Measurements from ENCODE around the gene FABP3. TPM values are rescaled to one million over a fixed set of nuclear protein-coding genes. Genes with fewer than 3 reads are reported as not detected.

FABP3 gene
- 100 to 1,000 TPM; 132 to 142 TPM for total RNA-seq
- long read RNA-seq, donor 1, transcript FABP3-201 (4 exons, 725 nt) = major isoform, 23 of 39 reads
- long read RNA-seq, donor 1, partial matches to known transcripts = 0 of 39 reads
- long read RNA-seq, donor 1, other reads (novel, unspliced or antisense) = 15 of 39 reads
- long read RNA-seq, donor 2, transcript FABP3-201 (4 exons, 725 nt) = major isoform, 94 of 213 reads
- long read RNA-seq, donor 2, partial matches to known transcripts = 3 of 213 reads
- long read RNA-seq, donor 2, other reads (novel, unspliced or antisense) = 116 of 213 reads

DNA sequence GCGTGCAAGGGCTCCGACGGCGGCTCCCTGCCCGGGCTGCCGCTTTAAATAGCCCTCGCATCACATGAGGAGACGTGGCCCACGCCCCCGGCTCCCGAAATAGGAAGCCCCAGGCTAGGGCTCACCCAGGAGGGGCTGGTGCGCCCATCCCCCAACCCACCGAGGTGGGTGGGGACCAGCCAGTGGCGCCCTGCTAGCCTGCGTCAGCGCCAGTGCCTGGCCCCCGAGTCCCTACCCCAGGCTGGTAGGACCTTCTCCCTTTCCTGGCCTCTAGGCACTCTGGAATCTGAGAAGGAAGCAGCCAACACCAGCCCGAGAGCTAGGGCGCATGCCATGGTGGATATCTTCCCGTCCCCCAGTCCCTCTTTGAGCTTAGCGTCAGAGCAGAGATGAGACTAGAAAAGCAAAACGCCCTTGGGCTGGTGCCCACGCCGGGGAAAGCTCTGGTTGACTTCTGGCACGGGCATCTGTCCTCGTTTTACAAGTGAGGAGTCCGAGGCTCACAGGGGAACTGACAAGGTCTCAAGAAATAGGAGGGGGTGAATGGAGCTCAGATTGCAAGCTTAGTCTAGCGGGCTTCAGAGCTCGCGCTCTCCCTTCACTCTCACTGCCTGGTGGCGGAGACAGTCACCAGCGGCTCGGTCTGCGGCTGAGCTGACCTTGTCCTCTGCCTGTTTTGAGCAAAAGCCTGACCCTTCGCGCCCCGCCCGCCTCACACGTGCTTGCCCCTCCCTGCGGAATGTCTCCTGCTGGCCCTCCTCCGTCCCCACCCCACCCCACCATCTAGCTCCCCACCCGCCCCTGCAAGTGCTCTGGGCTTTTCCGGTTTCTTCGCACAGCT, at the start of gene FABP3:
TSS of gene FABP3 (minus strand) at position 21 of the 841 bp plus-strand sequence. CDS start 62 bp downstream, outside the sequence.
- DNase-seq (ENCODE audit: low spot score) = peak; percentile 92
- intact Hi-C loops (cut with DNase I) = no loop called here

DNA sequence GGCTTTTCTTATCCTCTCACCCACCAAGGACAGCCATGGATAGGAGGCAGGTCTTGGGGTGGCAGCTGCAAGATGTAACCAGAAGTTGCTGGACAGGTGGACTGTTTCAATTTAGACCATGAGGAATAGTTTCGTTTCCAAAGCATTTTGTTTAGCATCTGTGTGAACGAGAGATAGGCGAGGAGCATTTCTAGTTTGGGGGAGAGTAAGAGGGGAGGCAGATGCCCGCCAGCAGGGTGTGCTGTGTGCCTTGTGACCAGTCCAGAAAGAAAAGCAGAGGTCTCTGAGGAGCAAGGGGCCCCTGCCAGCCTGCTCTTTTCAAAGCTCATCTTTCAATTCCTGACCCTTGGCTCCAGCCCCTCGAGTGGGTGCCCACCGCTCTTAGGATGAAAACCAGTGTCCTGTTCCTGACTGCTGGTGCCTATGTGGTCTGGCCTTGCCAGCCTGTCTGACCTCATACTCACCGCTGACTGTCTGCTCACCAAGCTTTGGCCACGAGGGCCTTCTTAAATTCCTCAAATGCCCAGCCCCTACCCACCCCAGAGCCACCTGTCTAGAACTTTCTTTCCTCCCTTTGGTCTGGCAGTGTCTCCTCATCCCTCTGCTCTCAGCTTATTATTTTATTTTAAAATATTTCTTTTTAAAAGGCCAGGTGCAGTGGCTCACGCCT, 48.6 kb upstream of the FABP3 start:
- DNase-seq (ENCODE audit: low spot score) = no peak
- intact Hi-C loops (cut with DNase I) = loop anchor here (5.0 to 10.0 kb wide), 2 partner anchors 237 to 239 kb away; no protein-coding TSS in a partner anchor

DNA sequence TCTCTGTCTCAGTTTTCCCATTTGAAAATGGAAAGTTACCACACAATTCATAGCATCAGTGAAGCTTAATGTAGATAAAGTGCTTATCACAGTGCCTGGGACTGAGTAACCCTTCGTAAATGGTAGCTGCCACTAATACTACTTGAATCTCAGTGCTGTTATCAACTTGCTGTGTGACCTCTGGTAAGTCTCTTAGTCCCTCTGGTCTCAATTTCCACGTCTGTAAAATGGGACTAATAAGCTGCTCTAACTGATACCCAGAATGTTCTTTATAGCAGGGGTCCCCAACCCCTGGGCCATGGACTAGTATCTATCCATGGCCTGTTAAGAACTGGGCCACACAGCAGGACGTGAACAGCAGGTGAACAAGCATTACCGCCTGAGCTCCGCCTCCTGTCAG, 47.8 kb upstream of the FABP3 start:
- no peak for DNase-seq (ENCODE audit: low spot score)
- intact Hi-C loops (cut with DNase I) = loop anchor here (5.0 to 10.0 kb wide), 2 partner anchors 236 to 238 kb away; no protein-coding TSS in a partner anchor

DNA sequence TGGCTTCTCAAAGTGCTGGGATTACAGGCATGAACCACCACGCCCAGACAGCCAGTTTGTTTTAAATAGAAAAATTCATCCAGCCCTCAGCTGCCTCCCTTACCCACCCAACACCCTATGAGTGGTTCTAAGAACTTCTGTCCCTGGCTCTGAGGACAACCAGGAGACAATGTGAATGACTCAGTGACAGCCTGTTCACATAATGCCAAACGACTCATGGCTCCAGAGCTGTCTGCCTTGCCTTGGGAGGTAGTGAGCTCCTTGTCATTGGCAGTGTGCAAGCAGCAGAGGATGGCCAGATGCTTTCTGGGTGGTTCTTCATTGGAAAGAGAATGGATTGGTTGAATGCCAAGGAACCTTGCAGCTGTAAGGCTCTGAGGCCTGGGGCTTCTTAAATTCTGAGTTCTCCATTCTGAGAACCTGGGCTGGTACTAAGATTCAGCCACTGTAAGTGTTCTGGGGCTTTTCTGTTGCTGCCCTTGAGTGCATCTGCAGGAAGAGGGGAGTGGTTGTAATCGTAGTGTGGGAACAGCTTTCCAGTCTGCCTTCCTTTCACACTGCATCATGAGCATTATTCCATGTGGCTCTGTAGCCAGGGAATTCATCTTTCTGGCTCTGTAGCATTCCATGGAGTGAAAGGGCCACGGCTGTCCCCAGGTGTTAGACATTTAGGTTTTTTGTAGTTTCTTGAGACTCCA, 45.9 kb upstream of the FABP3 start:
- intact Hi-C loops (cut with DNase I) = no loop called here

DNA sequence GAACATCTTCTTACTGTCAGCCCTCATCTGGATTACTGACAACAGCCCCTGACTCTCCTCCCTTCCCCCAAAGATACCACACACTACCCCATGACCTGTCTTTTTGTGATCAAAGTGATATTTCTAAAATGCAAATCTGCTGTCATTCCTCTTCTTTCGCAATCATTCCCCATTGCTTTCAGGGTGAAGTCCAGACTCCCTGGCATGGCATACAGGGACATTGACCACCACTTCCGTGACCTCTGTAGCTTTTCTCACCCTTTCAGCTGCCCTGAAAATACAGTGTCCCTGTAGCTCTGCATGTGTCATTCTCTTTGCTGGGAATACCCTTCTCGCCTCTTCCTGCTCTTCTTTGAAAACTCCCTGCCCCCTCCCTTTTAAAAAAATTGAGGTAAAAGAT, 44.3 kb upstream of the FABP3 start:
- no peak for DNase-seq (ENCODE audit: low spot score)
- intact Hi-C loops (cut with DNase I) = no loop called here

More for the DNA sequence above, 45.9 kb upstream of the FABP3 start:
- no peak for DNase-seq (ENCODE audit: low spot score)

DNA sequence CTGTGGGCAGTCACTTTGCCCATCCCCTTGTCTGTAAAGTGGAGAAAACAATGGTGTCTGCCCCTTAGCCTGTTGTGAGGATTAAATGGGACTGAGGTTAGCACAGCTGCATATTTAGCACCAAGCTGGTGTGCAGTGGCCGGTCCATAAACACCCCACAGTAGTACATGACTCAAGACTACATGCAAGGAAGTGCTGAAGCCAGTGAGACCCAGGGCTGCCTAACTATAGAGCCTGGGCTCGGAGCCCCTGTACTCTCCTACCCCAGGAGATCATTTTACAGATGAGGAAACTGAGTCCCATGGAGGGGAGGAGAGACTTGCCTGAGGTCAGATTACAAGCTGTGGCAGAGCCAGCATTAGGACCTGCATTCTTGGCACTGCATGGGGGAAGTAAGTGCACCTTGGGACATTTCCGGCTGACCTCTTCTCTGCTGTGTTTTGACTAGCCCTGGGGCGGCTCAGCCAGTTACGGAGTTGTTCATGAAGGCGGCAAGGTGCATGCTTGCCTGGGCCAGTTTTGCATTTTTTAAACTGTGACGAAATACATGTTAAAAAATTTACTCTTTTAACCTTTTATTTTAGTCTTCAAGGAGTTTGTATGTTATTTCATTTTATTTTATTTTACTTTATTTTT, 43.3 kb upstream of the FABP3 start:
- DNase-seq (ENCODE audit: low spot score) = no peak
- intact Hi-C loops (cut with DNase I) = no loop called here

DNA sequence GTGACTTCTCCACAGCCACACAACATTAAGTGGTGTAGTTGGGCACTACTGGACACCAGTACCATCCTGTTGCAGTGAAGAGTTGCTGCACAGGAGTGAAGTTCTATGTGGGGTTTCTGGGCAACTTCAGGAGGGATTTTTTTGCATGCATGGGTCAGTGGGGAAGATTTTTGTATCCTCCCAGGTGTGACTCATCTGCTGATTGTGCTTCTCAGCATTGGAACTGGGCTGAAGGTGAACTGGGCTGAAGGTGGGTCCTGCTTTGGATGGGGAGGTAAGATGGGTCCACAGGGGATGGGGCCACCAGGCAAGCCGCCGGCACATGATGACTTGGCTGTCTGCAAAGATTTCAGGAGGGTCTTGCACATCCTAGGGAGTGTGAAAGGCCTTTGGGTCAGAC, 42.8 kb upstream of the FABP3 start:
- no peak for DNase-seq (ENCODE audit: low spot score)
- intact Hi-C loops (cut with DNase I) = no loop called here

DNA sequence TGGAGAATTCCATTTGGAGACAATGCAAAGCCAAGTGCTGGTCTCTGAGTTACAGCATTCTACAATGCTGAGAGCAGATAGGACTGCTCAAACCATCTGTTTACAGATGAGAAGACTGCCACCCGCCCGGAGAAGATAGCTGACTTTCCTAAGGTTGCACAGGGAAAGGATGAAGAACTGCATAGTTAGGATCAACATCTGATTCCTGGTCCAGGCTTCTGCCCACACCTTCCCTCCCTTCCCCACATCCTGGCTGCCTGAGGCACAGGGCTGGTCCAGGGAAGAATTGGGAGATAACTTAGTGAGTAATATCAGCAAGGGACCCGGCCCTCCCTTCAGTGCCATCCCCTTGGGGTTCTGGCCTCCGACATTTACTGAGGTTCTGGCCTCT, 42.1 kb upstream of the FABP3 start:
- no peak for DNase-seq (ENCODE audit: low spot score)
- intact Hi-C loops (cut with DNase I) = no loop called here

DNA sequence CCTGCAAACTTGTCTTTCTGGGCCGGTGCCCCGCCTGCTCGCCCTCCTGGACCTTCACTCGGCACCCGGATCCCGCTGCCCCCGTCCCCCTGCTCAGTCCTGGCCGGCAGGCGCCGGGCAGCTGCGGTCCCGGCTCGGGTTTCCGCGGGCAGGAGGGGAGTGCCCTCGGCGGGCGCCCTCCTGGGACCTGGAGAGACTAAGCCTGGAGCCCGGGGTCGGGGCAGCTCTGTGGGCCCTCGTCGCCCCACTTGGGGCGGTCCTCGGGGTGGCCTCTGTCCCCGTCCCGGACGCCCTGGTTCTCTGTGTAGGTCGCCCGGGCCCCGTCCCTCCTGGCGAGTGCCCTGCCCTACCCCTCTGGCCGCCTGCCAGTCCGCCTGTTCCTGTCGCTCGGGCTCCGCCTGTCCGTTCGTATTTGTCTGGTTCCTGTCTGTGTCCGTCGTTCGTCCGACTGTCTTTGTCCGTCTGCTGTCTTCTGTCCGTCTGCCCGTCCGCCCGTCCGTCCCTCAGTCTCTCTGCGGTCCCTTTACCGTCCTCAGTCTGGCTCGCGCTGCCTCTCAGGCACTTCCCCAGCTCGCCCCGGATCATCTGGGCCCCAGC, 40.6 kb upstream of the FABP3 start:
- peak; percentile 92 for DNase-seq (ENCODE audit: low spot score)
- intact Hi-C loops (cut with DNase I) = no loop called here

DNA sequence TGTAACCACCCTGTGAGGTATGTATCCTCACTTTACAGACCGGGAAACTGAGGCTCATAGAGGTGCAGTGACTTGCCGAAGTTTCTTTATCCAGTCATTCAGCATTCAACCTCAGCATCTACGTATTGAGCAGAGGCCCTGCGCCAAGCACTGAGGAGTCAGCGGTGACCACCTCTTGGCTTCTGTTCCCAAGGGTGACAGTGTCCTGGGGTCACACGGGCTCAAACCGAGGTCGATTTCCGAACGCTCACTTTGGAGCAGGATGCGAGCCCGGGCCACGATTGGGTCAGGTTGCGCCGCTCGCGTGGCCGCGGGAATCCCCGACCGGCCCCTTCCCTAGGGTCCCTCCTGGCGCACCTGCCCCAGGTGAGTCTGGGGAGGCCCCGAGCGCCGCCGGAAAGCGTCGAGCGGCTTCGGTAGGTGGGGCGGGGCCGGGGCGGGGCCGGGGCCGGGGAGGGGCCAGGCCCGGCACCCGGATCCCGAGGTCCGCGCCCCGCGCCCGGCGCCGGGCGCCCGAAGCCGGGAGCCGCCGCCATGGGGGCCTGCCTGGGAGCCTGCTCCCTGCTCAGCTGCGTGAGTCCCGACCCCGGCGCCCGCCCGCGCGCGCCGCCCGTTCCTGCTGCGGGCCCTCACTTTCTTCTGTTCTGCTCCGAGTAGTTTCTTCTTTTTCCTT, 40.0 kb upstream of the FABP3 start, which contains the start of gene SERINC2:
TSS of gene SERINC2 (plus strand) at position 482 of the 673 bp plus-strand sequence. CDS start at position 535, 53 bp downstream.
- intact Hi-C loops (cut with DNase I) = no loop called here
- DNase-seq (ENCODE audit: low spot score) = no peak

DNA sequence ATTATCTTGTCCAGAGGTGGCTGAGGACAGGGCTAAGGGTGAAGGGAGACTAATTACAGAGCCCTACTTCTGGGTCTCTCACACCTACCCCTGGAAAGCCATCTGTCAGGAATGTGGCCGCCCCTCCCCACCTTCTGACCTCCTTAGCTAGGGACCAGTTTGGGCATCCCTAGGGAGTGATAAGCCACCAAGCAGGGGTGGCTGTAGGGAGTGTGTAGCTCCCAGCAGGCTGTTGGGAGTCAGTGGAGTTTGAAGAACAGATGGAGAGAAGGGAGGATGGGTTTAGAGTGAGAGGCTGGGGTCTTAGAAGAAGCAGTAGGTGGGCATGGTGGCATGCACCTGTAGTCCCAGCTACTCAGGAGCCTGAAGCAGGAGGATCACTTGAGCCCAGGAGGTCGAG, 39.3 kb upstream of the FABP3 start:
- DNase-seq (ENCODE audit: low spot score) = no peak
- intact Hi-C loops (cut with DNase I) = no loop called here

DNA sequence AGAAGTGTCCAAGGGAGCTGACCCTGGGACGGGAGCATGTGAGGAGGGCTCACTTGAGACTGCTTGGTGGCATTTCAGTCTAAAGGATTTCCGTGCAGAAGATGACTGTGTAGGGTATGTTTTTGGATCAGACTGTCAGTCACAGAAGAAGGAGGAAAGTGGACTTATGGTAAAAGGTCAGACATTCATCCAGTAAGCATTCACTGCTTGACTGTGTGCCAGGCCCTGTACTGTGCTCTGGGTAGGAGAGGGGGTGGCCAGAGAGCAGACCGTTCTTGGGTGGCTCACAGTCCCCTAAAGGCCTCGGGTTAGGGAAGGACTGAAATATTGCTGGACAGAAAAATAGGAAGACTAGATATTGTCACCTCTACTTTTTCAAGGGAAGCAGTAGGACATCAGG, 38.0 kb upstream of the FABP3 start:
- DNase-seq (ENCODE audit: low spot score) = no peak
- intact Hi-C loops (cut with DNase I) = no loop called here

DNA sequence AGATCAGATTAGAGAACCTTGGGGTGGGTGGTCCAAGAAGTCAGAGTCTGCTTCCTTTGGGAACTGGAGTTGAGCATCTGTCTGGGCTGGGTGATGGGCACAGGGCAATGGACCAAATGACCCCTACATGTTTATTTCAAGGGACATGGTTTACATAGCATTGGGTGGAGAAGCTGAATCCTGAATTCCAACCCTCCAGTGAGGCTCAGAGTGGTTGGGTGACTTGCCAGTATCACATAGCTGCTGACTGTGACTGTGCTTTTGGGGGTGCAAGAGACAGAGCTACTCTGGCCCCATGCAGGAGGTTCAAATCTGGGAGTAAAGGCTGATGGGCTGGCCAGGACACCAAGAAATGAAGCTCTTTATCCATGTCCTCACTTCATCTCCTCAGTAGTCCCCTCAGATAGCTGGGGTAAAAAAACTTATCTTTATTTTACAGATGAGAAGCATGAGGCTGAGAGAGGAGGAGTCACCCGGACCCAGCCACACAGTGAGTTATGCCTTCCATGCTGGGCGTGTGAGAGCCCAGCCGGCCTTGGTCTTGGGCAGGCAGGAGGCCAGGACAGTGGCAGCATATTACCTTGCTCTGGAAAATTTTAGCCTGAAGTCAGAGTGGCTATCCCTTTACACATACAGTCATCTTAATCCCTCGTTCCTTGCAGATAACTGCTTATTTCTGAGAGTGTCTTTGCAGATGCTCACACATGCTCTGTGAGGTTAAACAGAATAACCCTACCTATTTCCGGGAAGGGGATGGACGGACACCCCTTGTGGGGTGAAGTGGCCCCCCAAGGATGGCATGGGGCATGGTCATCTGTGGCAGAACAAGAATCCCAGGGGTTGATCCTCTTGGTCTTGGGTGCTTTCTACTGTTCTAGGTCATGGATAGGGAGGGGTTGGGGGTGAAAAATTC, 37.3 kb upstream of the FABP3 start:
- no peak for DNase-seq (ENCODE audit: low spot score)
- intact Hi-C loops (cut with DNase I) = no loop called here

DNA sequence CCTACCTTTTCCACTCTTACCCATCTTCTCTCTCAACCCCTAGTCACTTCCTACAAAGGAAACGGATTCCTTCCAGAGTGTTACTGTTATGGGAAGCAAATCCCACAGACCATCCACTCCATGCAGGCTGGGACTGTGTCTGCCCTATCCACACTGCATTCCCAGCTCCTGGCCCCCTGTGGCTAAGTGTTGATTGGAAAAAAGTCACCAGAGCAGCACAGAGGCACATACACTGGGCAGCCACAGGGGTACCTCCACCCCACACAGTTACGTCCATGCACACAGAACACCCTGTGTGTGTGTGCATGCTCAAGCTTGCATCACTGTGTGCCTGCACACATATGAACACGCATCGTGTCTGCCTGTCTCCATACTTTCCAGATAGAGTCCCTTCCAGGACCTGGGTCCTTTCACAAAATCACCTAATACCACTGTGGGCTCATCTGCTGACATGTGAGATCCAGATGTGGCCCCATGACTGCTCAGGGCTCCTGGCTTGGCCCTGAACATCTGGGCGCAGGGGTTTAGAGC, 36.0 kb upstream of the FABP3 start:
- DNase-seq (ENCODE audit: low spot score) = no peak
- intact Hi-C loops (cut with DNase I) = no loop called here

DNA sequence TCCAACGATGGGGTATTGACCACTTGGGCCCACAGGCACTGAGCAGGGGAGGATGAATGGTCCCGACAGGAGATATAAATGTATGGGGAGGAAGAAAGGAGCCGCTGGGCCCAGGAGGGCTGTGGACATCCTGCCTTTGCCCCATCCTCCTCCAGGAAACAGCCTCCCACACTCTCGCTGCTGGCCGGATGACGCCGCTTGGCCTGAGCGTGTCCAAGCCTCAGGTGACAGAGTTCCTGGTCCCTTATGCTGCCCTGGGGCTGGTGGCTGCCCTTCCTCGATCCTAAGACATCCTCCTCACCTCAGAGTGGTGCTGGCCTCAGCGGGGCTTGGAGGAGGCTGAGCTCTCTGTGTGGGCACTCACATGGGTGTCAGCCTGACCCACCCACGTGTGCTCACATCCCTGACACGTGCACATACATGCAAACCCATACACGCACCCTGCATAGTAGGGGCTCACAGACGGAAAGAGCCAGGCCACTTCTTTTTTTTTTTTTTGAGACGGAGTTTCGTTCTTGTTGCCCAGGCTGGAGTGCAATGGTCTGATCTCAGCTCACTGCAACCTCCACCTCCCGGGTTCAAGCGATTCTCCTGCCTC, 34.3 kb upstream of the FABP3 start:
- no peak for DNase-seq (ENCODE audit: low spot score)
- intact Hi-C loops (cut with DNase I) = no loop called here

DNA sequence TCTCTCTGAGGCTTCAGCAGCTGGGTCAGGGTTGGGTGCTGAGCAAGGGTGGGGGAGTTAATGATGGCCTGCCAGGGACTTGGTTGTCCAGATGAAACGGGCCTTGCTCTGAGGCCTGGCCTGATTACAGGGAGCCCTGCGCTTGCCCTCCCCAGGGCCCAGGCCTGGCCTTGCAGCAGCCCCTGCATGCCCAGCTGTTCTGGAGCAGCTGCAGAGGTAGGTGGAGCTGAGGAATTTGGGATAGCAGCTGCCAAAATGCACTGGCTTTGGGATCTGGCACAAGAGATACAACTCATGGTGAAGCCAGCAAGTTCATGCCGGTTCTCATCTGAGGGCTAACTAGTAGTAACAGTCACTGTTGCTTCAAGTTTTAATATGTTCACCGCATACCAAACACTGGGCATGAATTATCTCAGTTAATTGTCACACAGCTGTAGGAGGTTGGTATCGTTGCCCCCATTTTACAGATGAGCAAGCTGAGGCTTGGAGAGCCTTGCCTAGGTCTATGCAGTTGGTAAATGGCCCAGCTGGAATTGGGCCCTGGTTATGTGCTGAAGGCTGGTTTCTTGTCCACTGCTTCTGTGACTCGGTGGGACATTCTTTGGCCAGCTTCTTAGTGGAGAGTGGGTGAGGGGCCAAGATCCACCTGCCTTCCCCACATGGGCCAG, 32.8 kb upstream of the FABP3 start:
- no peak for DNase-seq (ENCODE audit: low spot score)
- intact Hi-C loops (cut with DNase I) = no loop called here
